Aorta (tissue), 5 donors: Measurements from ENCODE around the gene MAP3K7CL. TPM values are rescaled to one million over a fixed set of nuclear protein-coding genes. Genes with fewer than 3 reads are reported as not detected.

ENCODE experiments used
- ATAC-seq: fragments of 200-7000 bp; cut with Tn5 transposase; one replicate; pipeline ENCODE4 v1.9.1; 2022; ENCODE audit warnings: moderate library complexity; ENCODE audit not compliant: low FRiP score
- DNase-seq, 2 donors: peaks; one replicate each; pipeline ENCODE4 v3.0.0-alpha.2; 2020
- H3K27ac ChIP-seq, 2 donors: one replicate each; pipeline ENCODE4 v1.5.1; 2013; ENCODE audit warnings: low read length in 2 of 2, mild to moderate bottlenecking in 2 of 2, moderate library complexity in 2 of 2, control low read depth in 1 of 2, inconsistent platforms in 1 of 2, low read depth in 1 of 2
- H3K27me3 ChIP-seq, 2 donors: one replicate each; pipeline ENCODE4 v1.6.1; 2013; ENCODE audit warnings: control low read depth in 1 of 2, low read length in 1 of 2, mild to moderate bottlenecking in 1 of 2, moderate library complexity in 1 of 2; ENCODE audit not compliant: insufficient read depth in 2 of 2, control insufficient read depth in 1 of 2
- H3K36me3 ChIP-seq, 2 donors: one replicate each; pipeline ENCODE4 v1.6.1; 2013; ENCODE audit warnings: control low read depth in 1 of 2, low read length in 1 of 2, mild to moderate bottlenecking in 1 of 2; ENCODE audit not compliant: insufficient read depth in 2 of 2, control insufficient read depth in 1 of 2
- H3K4me1 ChIP-seq, 2 donors: one replicate each; pipeline ENCODE4 v1.6.1; 2013; ENCODE audit warnings: low read length in 2 of 2, control low read depth in 1 of 2, mild to moderate bottlenecking in 1 of 2, moderate library complexity in 1 of 2; ENCODE audit not compliant: insufficient read depth in 2 of 2, control insufficient read depth in 1 of 2
- H3K4me3 ChIP-seq, 2 donors: one replicate each; pipeline ENCODE4 v1.5.1; 2013; ENCODE audit warnings: low read length in 2 of 2, control low read depth in 1 of 2, mild to moderate bottlenecking in 1 of 2
- H3K9me3 ChIP-seq: one replicate; pipeline ENCODE4 v1.6.1; 2013; ENCODE audit warnings: mild to moderate bottlenecking, low read length; ENCODE audit not compliant: control insufficient read depth
- WGBS, 2 donors: extraction: QIAGEN DNeasy Blood & Tissue Kit; methylation state at CpG; one replicate each; pipeline ENCODE4 v1.1.7; 2013; 5-methylcytosine and 5-hydroxymethylcytosine counted together
- intact Hi-C, 2 donors: fragments of 100-400 bp; cut with DNase I; formaldehyde crosslinking; loops; one replicate each; pipeline versions ENCODE4 v1.14.2 to v1.15.0; 2022
- long read RNA-seq, 2 donors: library from polyadenylated mRNA; unstranded; transcript quantifications; one replicate each; pipeline ENCODE4 v2.0.0, GENCODE V29; 2020 to 2021
- polyA plus RNA-seq, 2 donors: library from polyadenylated mRNA; stranded (reverse); fragments of 200-250 nt; gene quantifications; one replicate each; pipeline ENCODE4 v1.2.3, GENCODE V29; 2013
- total RNA-seq, 2 donors: library from RNA; stranded (reverse); fragmentation: NEBNext Ultra II Directional; extraction: Animal tissue kit (Norgen Biotek cat#: 25700); gene quantifications; one replicate each; pipeline ENCODE4 v1.2.1, GENCODE V29; 2021
- donor health status: healthy with polysubstance abuse.
- donor health status: Bipolar disorder and iron deficiency.
- donor health status: DM: no; HTN: no; CAD: no.
- donor health status: DM: no; HTN: no; CAD: no.
- donor health status: DM: yes; HTN: yes; CAD: no.

MAP3K7CL gene
- total RNA-seq (10 to 100 TPM; 33.0 to 84.6 TPM), polyA plus RNA-seq (10 to 100 TPM; 19.4 to 33.4 TPM)
- long read RNA-seq, donor 1, transcript MAP3K7CL-206 (5 exons, 1,904 nt) = major isoform, 306 of 381 reads
- long read RNA-seq, donor 1, transcript MAP3K7CL-205 (6 exons, 749 nt) = minor isoform, 22 of 381 reads
- long read RNA-seq, donor 1, transcript MAP3K7CL-213 (4 exons, 835 nt) = minor isoform, 19 of 381 reads
- long read RNA-seq, donor 1, partial matches to known transcripts = 15 of 381 reads
- long read RNA-seq, donor 1, other reads (novel, unspliced or antisense) = 19 of 381 reads
- long read RNA-seq, donor 2, transcript MAP3K7CL-206 (5 exons, 1,904 nt) = major isoform, 18 of 24 reads
- long read RNA-seq, donor 2, partial matches to known transcripts = 1 of 24 reads
- long read RNA-seq, donor 2, other reads (novel, unspliced or antisense) = 4 of 24 reads

GRCh38 chr21:29130270-29130969 lies at the start of gene MAP3K7CL:
Gene MAP3K7CL (plus strand): TSS chr21:29130644. CDS start chr21:29133345, 2,701 bp downstream.
- Histone ChIP-seq H3K4me1 (peaks cover 0 to 6% of the 10 kb centered on the region in 2 donors), H3K4me3 (peak within 1 kb of the TSS in 1 of 2 donors; percentile 25)
- 4 to 8% methylated on average over 12 of the region's 12 CpGs for WGBS, 2 donors

GRCh38 chr21:29082046-29082815 lies 48.2 kb upstream of the MAP3K7CL start:
- Histone ChIP-seq H3K4me1 (peaks cover 2% of the 10 kb centered on the region in 2 donors), H3K27me3 (no peaks in the 10 kb centered on the region), H3K27ac (no peak overlapping the region), H3K4me3 (no peak overlapping the region), H3K9me3 (no peaks in the 10 kb centered on the region), H3K36me3 (no peaks in the 10 kb centered on the region)
- DNase-seq (no peak), ATAC-seq (no peak)
- 90 to 95% methylated on average over 3 of the region's 3 CpGs for WGBS, 2 donors
- intact Hi-C loops = loop anchor here in 1 of 2 donors (5.0 to 10.0 kb wide), 2 partner anchors 80 to 773 kb away; no protein-coding TSS in a partner anchor

More at GRCh38 chr21:29130270-29130969, at the start of gene MAP3K7CL:
- ATAC-seq (peak; percentile 88), DNase-seq (peak; percentile 84 to 89)
- H3K27me3 ChIP-seq = no peaks in the 10 kb centered on the region
- peaks cover 0 to 2% of the 10 kb centered on the region in 2 donors for H3K36me3 ChIP-seq
- intact Hi-C loops = no loop called here
- no peaks in the 10 kb centered on the region for H3K9me3 ChIP-seq
- H3K27ac ChIP-seq = peak within 1 kb of the TSS; percentile 38 to 94

GRCh38 chr21:29083306-29083705 lies 47.1 kb upstream of the MAP3K7CL start:
- ATAC-seq (no peak), DNase-seq (no peak)
- intact Hi-C loops = loop anchor here in 1 of 2 donors (5.0 to 10.0 kb wide), 2 partner anchors 79 to 771 kb away; no protein-coding TSS in a partner anchor
- H3K27me3 ChIP-seq = no peaks in the 10 kb centered on the region
- no peaks in the 10 kb centered on the region for H3K36me3 ChIP-seq
- H3K27ac ChIP-seq = no peak overlapping the region
- no peaks in the 10 kb centered on the region for H3K9me3 ChIP-seq
- H3K4me3 ChIP-seq = no peak overlapping the region
- H3K4me1 ChIP-seq = peaks cover 2% of the 10 kb centered on the region in 2 donors
- WGBS, 2 donors = 76 to 81% methylated on average over 3 of the region's 3 CpGs

GRCh38 chr21:29084372-29084771 lies 46.1 kb upstream of the MAP3K7CL start:
- Histone ChIP-seq H3K36me3 (no peaks in the 10 kb centered on the region), H3K27ac (no peak overlapping the region), H3K9me3 (no peaks in the 10 kb centered on the region), H3K27me3 (no peaks in the 10 kb centered on the region), H3K4me3 (no peak overlapping the region), H3K4me1 (peaks cover 2% of the 10 kb centered on the region in 2 donors)
- DNase-seq (no peak), ATAC-seq (no peak)
- WGBS, 2 donors = 3 to 5% methylated on average over 2 of the region's 2 CpGs
- intact Hi-C loops = loop anchor here in 1 of 2 donors (5.0 to 10.0 kb wide), 2 partner anchors 78 to 770 kb away; no protein-coding TSS in a partner anchor

GRCh38 chr21:29085106-29085752 lies 45.2 kb upstream of the MAP3K7CL start:
- ATAC-seq (no peak), DNase-seq (no peak)
- intact Hi-C loops = loop anchor here (5.0 to 10.0 kb wide), 2 partner anchors 262 to 770 kb away; no protein-coding TSS in a partner anchor
- H3K27me3 ChIP-seq = no peaks in the 10 kb centered on the region
- peaks cover 2% of the 10 kb centered on the region in 2 donors for H3K4me1 ChIP-seq
- WGBS, 2 donors = 36 to 58% methylated on average over 8 of the region's 8 CpGs
- no peaks in the 10 kb centered on the region for H3K9me3 ChIP-seq
- H3K36me3 ChIP-seq = no peaks in the 10 kb centered on the region
- no peak overlapping the region for H3K27ac ChIP-seq
- no peak overlapping the region for H3K4me3 ChIP-seq

GRCh38 chr21:29091033-29091432 lies 39.4 kb upstream of the MAP3K7CL start:
- no peak overlapping the region for H3K27ac ChIP-seq

GRCh38 chr21:29092102-29092959 lies 38.1 kb upstream of the MAP3K7CL start:
- Histone ChIP-seq H3K36me3 (no peaks in the 10 kb centered on the region), H3K9me3 (no peaks in the 10 kb centered on the region), H3K27ac (peak overlapping the region in 1 of 2 donors; percentile 21), H3K27me3 (no peaks in the 10 kb centered on the region), H3K4me3 (no peak overlapping the region), H3K4me1 (no peaks in the 10 kb centered on the region)
- DNase-seq (no peak), ATAC-seq (peak; percentile 44)
- intact Hi-C loops = loop anchor here (5.0 to 10.0 kb wide), 5 partner anchors 50 to 762 kb away; partner anchors contain the start of gene BACH1 (in 1 of the 2)
- 28 to 38% methylated on average over 9 of the region's 9 CpGs for WGBS, 2 donors

More at GRCh38 chr21:29091033-29091432, 39.4 kb upstream of the MAP3K7CL start:
- Histone ChIP-seq H3K27me3 (no peaks in the 10 kb centered on the region), H3K4me1 (peaks cover 0 to 2% of the 10 kb centered on the region in 2 donors), H3K36me3 (no peaks in the 10 kb centered on the region), H3K9me3 (no peaks in the 10 kb centered on the region), H3K4me3 (no peak overlapping the region)
- DNase-seq (no peak), ATAC-seq (no peak)
- intact Hi-C loops = loop anchor here (2.0 to 10.0 kb wide), 7 partner anchors 34 to 764 kb away; partner anchors contain the start of gene BACH1 (in 1 of the 2)
- 46 to 65% methylated on average over 1 of the region's 1 CpG for WGBS, 2 donors
